ENCODE measurements around the gene HPD.

Gene HPD

DNA sequence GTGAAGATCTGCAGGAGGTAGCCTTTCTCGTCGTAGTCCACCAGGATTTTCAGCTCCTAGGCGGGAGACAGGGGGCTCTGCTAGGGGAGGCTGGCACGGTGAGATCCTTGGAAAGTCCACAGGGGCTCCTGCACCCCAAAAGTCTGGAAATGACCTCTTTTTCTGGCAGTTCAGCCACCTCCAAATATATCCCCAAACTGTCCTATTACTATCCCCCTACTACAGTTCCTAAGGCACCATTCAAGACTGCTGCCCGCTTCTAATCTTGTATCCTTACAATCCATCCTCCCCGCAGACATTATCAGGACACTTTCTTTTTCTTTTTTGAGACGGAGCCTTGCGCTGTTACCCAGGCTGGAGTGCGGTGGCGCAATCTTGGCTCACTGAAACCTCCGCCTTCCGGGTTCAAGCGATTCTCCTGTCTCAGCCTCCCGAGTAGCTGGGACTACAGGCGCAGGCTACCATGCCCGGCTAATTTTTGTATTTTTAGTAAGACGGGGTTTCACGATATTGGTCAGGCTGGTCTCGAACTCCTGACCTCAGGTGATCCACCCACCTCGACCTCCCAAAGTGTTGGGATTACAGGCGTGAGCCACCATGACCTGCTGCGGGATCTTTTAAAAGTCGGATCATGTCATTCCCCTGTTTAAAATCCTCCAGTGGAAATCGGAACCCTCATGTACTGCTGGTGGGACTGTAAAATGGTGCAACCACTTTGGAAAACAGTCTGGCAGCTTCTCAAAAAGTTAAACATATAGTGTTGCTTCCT lies 18.5 kb downstream of the HPD start:
- WGBS, 2 donors (ENCODE audit: extremely low coverage in 2 of 2, insufficient read length in 2 of 2, insufficient replicate concordance in 1 of 2), result no CpG with 5 or more reads among the region's 24 CpGs
- H3K27ac ChIP-seq (replicated peaks; ENCODE audit: low read length), result no peak overlapping the region

DNA sequence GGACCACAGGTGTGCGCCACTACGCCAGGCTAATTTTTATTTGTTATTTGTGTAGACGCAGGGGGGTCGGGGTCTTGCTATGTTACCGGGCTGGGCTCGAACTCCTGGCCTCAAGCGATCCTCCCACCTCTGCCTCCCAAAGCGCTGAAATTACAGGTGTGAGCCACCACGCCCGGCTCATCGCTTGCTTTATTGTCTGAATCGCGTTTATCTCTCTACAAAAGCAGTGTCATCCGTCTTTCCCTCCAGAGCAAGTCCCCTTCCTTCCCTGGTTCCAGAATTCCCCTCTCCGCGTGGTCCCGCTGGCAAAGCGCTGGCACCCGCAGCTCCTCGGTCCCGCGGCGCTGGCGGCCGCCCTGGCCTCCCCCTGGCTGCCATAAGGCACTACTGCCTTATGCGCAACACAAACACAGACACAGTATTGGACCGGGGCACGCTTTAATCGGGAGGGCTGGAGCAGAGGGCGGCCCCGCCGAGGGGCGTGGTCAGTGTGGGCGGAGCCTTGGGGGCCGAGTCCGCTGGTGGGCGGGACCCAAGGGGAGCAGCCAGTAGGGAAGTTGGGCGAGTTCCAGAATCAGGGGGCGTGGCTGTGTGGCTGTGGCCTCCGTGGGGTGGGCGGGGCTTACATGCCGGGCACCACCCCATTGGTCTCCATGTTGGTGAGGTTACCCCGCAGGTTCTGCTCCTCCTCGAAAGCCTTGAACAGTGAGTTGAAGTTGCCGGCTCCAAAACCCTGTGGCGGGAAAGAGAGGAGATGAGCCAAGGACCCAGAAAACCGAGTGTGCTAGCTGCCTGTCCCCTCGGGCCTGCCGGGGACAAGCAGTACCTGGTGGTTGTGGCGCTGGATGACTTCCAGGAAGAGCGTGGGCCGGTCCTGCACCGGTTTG lies 19.3 kb downstream of the HPD start:
- Histone ChIP-seq H2BK15ac (ENCODE audit: low read length) (peak overlapping the region; percentile 79), H3K9me3 (replicated peaks in 1 of 2; ENCODE audit: control insufficient read depth in 2 of 2, insufficient read depth in 1 of 2, low read depth in 1 of 2, low read length in 2 of 2) (peaks cover 0 to 1% of the 10 kb centered on the region in 2 donors), H3K18ac (ENCODE audit: low read length) (peak overlapping the region; percentile 98), H3K4me1 (ENCODE audit: control insufficient read depth in 2 of 2, insufficient read depth in 1 of 2, low read depth in 1 of 2, low read length in 2 of 2) (peaks cover 0 to 2% of the 10 kb centered on the region in 2 donors), H3K23ac (ENCODE audit: low read depth, low read length, poor library complexity) (peak overlapping the region; percentile 91), H2AK5ac (ENCODE audit: low read depth, low read length) (peak overlapping the region; percentile 88), H2BK5ac (ENCODE audit: low read length) (peak overlapping the region; percentile 5), H4K8ac (ENCODE audit: low read depth, low read length) (peak overlapping the region; percentile 87), H4K91ac (ENCODE audit: low read depth, low read length, poor library complexity) (no peak overlapping the region), H2AFZ (ENCODE audit: low read length) (peak overlapping the region; percentile 93), H3K14ac (ENCODE audit: low read length) (peak overlapping the region; percentile 84), H3K4me3 (ENCODE audit: low read length in 2 of 2) (peak overlapping the region; percentile 62 to 90), H3K4me2 (ENCODE audit: insufficient read depth, low read length, poor library complexity, severe bottlenecking) (peak overlapping the region; percentile 99), H3K4ac (ENCODE audit: low read length) (peak overlapping the region; percentile 26), H3K27ac (replicated peaks; ENCODE audit: low read length) (peak overlapping the region; percentile 37), H3K9ac (ENCODE audit: low read depth, low read length, poor library complexity) (peak overlapping the region; percentile 96), H2BK12ac (ENCODE audit: low read length) (peak overlapping the region; percentile 24), H3K36me3 (replicated peaks in 1 of 2; ENCODE audit: control insufficient read depth in 2 of 2, insufficient read depth in 2 of 2, low read length in 2 of 2) (no peaks in the 10 kb centered on the region), H3K79me1 (ENCODE audit: low read depth, low read length) (no peaks in the 10 kb centered on the region), H3K27me3 (ENCODE audit: control insufficient read depth in 3 of 3, insufficient read depth in 3 of 3, low read depth in 1 of 3, low read length in 3 of 3) (no peaks in the 10 kb centered on the region), H2BK120ac (ENCODE audit: low read depth, low read length) (no peak overlapping the region)
- peak; percentile 97 for DNase-seq (ENCODE audit: low spot score)
- no CpG with 5 or more reads among the region's 53 CpGs for WGBS, 2 donors (ENCODE audit: extremely low coverage in 2 of 2, insufficient read length in 2 of 2, insufficient replicate concordance in 1 of 2)

More for the DNA sequence above, 18.5 kb downstream of the HPD start:
- peak overlapping the region; percentile 87 for H4K8ac ChIP-seq (ENCODE audit: low read depth, low read length)
- H3K36me3 ChIP-seq (replicated peaks in 1 of 2; ENCODE audit: control insufficient read depth in 2 of 2, insufficient read depth in 2 of 2, low read length in 2 of 2), result no peaks in the 10 kb centered on the region
- H3K9ac ChIP-seq (ENCODE audit: low read depth, low read length, poor library complexity), result peak overlapping the region; percentile 96
- H2BK15ac ChIP-seq (ENCODE audit: low read length), result no peak overlapping the region
- H2BK5ac ChIP-seq (ENCODE audit: low read length), result no peak overlapping the region
- H3K14ac ChIP-seq (ENCODE audit: low read length), result no peak overlapping the region
- peaks cover 0 to 2% of the 10 kb centered on the region in 2 donors for H3K4me1 ChIP-seq (ENCODE audit: control insufficient read depth in 2 of 2, insufficient read depth in 1 of 2, low read depth in 1 of 2, low read length in 2 of 2)
- peak overlapping the region; percentile 98 for H3K18ac ChIP-seq (ENCODE audit: low read length)
- H3K27me3 ChIP-seq (ENCODE audit: control insufficient read depth in 3 of 3, insufficient read depth in 3 of 3, low read depth in 1 of 3, low read length in 3 of 3), result no peaks in the 10 kb centered on the region
- H3K4me3 ChIP-seq (ENCODE audit: low read length in 2 of 2), result peak overlapping the region; percentile 62 to 90
- H3K9me3 ChIP-seq (replicated peaks in 1 of 2; ENCODE audit: control insufficient read depth in 2 of 2, insufficient read depth in 1 of 2, low read depth in 1 of 2, low read length in 2 of 2), result peaks cover 0 to 1% of the 10 kb centered on the region in 2 donors
- H3K4ac ChIP-seq (ENCODE audit: low read length), result peak overlapping the region; percentile 26
- H2BK120ac ChIP-seq (ENCODE audit: low read depth, low read length), result no peak overlapping the region
- peak overlapping the region; percentile 80 for H3K23ac ChIP-seq (ENCODE audit: low read depth, low read length, poor library complexity)
- peak overlapping the region; percentile 81 for H2AK5ac ChIP-seq (ENCODE audit: low read depth, low read length)
- peak overlapping the region; percentile 93 for H2AFZ ChIP-seq (ENCODE audit: low read length)
- peak overlapping the region; percentile 99 for H3K4me2 ChIP-seq (ENCODE audit: insufficient read depth, low read length, poor library complexity, severe bottlenecking)
- no peak for DNase-seq (ENCODE audit: low spot score)
- no peak overlapping the region for H2BK12ac ChIP-seq (ENCODE audit: low read length)
- no peak overlapping the region for H4K91ac ChIP-seq (ENCODE audit: low read depth, low read length, poor library complexity)
- no peaks in the 10 kb centered on the region for H3K79me1 ChIP-seq (ENCODE audit: low read depth, low read length)

- Histone ChIP-seq H3K27me3 (ENCODE audit: control insufficient read depth in 3 of 3, insufficient read depth in 3 of 3, low read depth in 1 of 3, low read length in 3 of 3) (no peaks in the 10 kb centered on the region), H2AK5ac (ENCODE audit: low read depth, low read length) (no peak overlapping the region), H3K4ac (ENCODE audit: low read length) (no peak overlapping the region), H3K23ac (ENCODE audit: low read depth, low read length, poor library complexity) (no peak overlapping the region), H3K27ac (replicated peaks; ENCODE audit: low read length) (no peak overlapping the region), H3K18ac (ENCODE audit: low read length) (no peak overlapping the region), H3K36me3 (replicated peaks in 1 of 2; ENCODE audit: control insufficient read depth in 2 of 2, insufficient read depth in 2 of 2, low read length in 2 of 2) (no peaks in the 10 kb centered on the region), H4K8ac (ENCODE audit: low read depth, low read length) (no peak overlapping the region), H2BK120ac (ENCODE audit: low read depth, low read length) (no peak overlapping the region), H3K4me1 (ENCODE audit: control insufficient read depth in 2 of 2, insufficient read depth in 1 of 2, low read depth in 1 of 2, low read length in 2 of 2) (peaks cover 0 to 2% of the 10 kb centered on the region in 2 donors), H3K79me1 (ENCODE audit: low read depth, low read length) (no peaks in the 10 kb centered on the region), H3K9me3 (replicated peaks in 1 of 2; ENCODE audit: control insufficient read depth in 2 of 2, insufficient read depth in 1 of 2, low read depth in 1 of 2, low read length in 2 of 2) (peaks cover 0 to 1% of the 10 kb centered on the region in 2 donors), H3K4me2 (ENCODE audit: insufficient read depth, low read length, poor library complexity, severe bottlenecking) (no peak overlapping the region), H2AFZ (ENCODE audit: low read length) (no peak overlapping the region), H2BK5ac (ENCODE audit: low read length) (no peak overlapping the region), H3K4me3 (ENCODE audit: low read length in 2 of 2) (no peak overlapping the region), H3K9ac (ENCODE audit: low read depth, low read length, poor library complexity) (no peak overlapping the region), H2BK15ac (ENCODE audit: low read length) (no peak overlapping the region), H2BK12ac (ENCODE audit: low read length) (no peak overlapping the region), H3K14ac (ENCODE audit: low read length) (no peak overlapping the region), H4K91ac (ENCODE audit: low read depth, low read length, poor library complexity) (no peak overlapping the region)
- no CpG with 5 or more reads among the region's 5 CpGs for whole genome bisulfite sequencing, 2 donors (ENCODE audit: extremely low coverage in 2 of 2, insufficient read length in 2 of 2, insufficient replicate concordance in 1 of 2)
- DNase-seq (ENCODE audit: low spot score), result no peak
Measured at GRCh38 chr12:121838126-121838525, 20.5 kb downstream of the HPD start.

GRCh38 chr12:121837680-121838079 lies 21.0 kb downstream of the HPD start:
- Histone ChIP-seq H3K4me1 (ENCODE audit: control insufficient read depth in 2 of 2, insufficient read depth in 1 of 2, low read depth in 1 of 2, low read length in 2 of 2) (peaks cover 0 to 2% of the 10 kb centered on the region in 2 donors), H2BK15ac (ENCODE audit: low read length) (no peak overlapping the region), H3K27ac (replicated peaks; ENCODE audit: low read length) (no peak overlapping the region), H2BK120ac (ENCODE audit: low read depth, low read length) (no peak overlapping the region), H3K9me3 (replicated peaks in 1 of 2; ENCODE audit: control insufficient read depth in 2 of 2, insufficient read depth in 1 of 2, low read depth in 1 of 2, low read length in 2 of 2) (peaks cover 0 to 1% of the 10 kb centered on the region in 2 donors), H3K4me3 (ENCODE audit: low read length in 2 of 2) (no peak overlapping the region), H2AK5ac (ENCODE audit: low read depth, low read length) (no peak overlapping the region), H4K91ac (ENCODE audit: low read depth, low read length, poor library complexity) (no peak overlapping the region), H3K9ac (ENCODE audit: low read depth, low read length, poor library complexity) (no peak overlapping the region), H4K8ac (ENCODE audit: low read depth, low read length) (no peak overlapping the region), H3K27me3 (ENCODE audit: control insufficient read depth in 3 of 3, insufficient read depth in 3 of 3, low read depth in 1 of 3, low read length in 3 of 3) (no peaks in the 10 kb centered on the region), H3K18ac (ENCODE audit: low read length) (no peak overlapping the region), H2AFZ (ENCODE audit: low read length) (no peak overlapping the region), H3K36me3 (replicated peaks in 1 of 2; ENCODE audit: control insufficient read depth in 2 of 2, insufficient read depth in 2 of 2, low read length in 2 of 2) (no peaks in the 10 kb centered on the region), H2BK5ac (ENCODE audit: low read length) (no peak overlapping the region), H3K79me1 (ENCODE audit: low read depth, low read length) (no peaks in the 10 kb centered on the region), H3K4ac (ENCODE audit: low read length) (no peak overlapping the region), H2BK12ac (ENCODE audit: low read length) (no peak overlapping the region), H3K14ac (ENCODE audit: low read length) (no peak overlapping the region), H3K23ac (ENCODE audit: low read depth, low read length, poor library complexity) (no peak overlapping the region), H3K4me2 (ENCODE audit: insufficient read depth, low read length, poor library complexity, severe bottlenecking) (no peak overlapping the region)
- no CpG with 5 or more reads among the region's 4 CpGs for WGBS, 2 donors (ENCODE audit: extremely low coverage in 2 of 2, insufficient read length in 2 of 2, insufficient replicate concordance in 1 of 2)
- DNase-seq (ENCODE audit: low spot score), result no peak
